ENCODE results near the gene YPEL5. TPM values are rescaled to one million over a fixed set of nuclear protein-coding genes. Genes with fewer than 3 reads are reported as not detected.

Gene YPEL5
- total RNA-seq, 4 donors from 2014 or later: 34.1 to 65.0 (median 40.7) TPM

DNA sequence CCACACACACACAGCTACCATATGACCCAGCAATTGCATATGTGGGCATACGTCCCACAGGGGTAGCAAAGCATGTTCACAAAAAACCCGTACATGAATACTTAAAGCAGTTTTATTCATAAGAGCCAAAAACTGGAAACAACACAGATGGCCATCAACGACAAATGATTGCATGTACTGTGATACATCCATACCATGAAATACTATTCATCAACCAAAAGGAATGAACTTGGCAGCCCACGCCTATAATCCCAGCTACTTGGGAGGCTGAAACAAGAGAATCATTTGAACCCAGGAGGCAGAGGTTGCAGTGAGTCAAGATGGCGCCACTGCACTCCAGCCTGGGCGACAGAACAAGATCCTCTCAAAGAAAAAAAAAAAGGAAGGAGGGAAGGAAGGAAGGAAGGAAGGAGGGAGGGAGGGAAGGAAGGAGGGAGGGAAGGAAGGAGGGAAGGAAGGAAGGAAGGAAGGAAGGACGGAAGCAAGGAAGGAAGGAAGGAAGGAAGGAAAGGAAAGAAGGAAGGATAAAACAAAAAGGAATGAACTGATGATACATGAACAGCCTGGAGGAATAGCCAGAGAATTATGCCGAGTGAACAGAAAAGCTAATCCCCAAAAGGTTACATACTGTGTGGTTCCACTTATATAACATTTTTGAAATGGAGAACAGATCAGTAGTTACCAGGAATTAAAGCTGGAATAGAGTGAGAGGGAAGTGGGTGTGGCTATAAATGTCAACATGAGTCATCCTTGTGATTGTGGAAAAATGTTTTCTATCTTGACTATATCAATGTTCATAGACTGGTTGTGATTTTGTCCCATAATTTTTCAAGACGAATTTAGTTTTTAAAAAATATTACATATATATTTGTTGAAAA, 19.6 kb upstream of the YPEL5 start:
- Histone ChIP-seq H3K9me3 (no peaks in the 10 kb centered on the region), H3K4me1 (peaks cover 0 to 8% (median 0%) of the 10 kb centered on the region in 3 donors), H3K27ac (no peak overlapping the region), H3K4me3 (no peak overlapping the region), H3K36me3 (no peaks in the 10 kb centered on the region), H3K27me3 (peaks cover 0 to 4% (median 0%) of the 10 kb centered on the region in 4 donors)
- 55 to 66% methylated on average over 9 of the region's 9 CpGs for WGBS, 2 donors
- DNase-seq: no peak
- TF ChIP-seq, protein P1, sequence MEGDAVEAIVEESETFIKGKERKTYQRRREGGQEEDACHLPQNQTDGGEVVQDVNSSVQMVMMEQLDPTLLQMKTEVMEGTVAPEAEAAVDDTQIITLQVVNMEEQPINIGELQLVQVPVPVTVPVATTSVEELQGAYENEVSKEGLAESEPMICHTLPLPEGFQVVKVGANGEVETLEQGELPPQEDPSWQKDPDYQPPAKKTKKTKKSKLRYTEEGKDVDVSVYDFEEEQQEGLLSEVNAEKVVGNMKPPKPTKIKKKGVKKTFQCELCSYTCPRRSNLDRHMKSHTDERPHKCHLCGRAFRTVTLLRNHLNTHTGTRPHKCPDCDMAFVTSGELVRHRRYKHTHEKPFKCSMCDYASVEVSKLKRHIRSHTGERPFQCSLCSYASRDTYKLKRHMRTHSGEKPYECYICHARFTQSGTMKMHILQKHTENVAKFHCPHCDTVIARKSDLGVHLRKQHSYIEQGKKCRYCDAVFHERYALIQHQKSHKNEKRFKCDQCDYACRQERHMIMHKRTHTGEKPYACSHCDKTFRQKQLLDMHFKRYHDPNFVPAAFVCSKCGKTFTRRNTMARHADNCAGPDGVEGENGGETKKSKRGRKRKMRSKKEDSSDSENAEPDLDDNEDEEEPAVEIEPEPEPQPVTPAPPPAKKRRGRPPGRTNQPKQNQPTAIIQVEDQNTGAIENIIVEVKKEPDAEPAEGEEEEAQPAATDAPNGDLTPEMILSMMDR (IDR thresholded peaks at IDR 0.05): no peak
- TF ChIP-seq POLR2A (IDR thresholded peaks at IDR 0.05): no peak
- intact Hi-C loops (cut with DNase I): no loop called here

DNA sequence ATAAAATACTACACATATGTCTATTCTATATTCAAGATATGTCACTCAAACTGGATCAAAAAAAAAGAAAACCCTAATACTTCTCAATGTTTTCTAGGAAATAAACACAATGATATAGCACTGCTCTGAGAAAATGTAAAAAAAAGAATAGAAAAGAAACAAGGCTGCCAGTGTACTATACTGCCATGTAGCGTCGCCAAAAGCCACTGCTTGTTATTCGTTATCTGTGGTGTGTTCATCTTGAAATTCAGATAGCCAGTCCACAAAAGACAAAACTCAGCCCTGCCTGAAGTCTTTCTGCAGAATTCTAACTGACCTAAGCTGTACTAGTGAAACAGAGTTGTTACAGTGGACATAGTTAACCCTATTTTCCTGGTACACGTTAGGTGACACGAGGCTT, 12.2 kb upstream of the YPEL5 start:
- no peak for TF ChIP-seq POLR2A (IDR thresholded peaks at IDR 0.05)
- TF ChIP-seq, protein P1 (IDR thresholded peaks at IDR 0.05): no peak
- Histone ChIP-seq H3K9me3 (no peaks in the 10 kb centered on the region), H3K4me1 (peaks cover 0 to 21% (median 11%) of the 10 kb centered on the region in 3 donors), H3K4me3 (no peak overlapping the region), H3K27me3 (no peaks in the 10 kb centered on the region), H3K27ac (no peak overlapping the region), H3K36me3 (no peaks in the 10 kb centered on the region)
- intact Hi-C loops (cut with DNase I): no loop called here
- 81% methylated on average over 5 of the region's 5 CpGs for WGBS, 2 donors
- no peak for DNase-seq

DNA sequence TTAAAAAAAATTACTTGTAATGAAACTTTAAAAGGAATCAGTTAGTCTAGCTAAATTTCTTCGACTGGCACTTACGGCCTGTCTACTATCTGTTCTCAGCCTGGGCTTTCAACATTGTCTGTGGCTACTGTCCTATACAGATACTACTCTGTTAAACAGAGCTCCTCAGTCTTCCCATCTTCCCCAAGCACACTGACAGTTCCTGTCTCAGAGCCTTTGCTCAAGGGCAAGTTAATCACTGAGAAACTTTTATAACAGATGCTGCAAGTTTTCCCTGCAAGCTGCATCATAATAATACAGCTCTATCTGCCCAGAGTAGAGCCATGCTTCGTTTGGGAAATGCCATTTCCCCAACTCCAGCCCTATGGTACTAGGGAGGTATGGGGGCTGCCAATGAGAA, 11.3 kb upstream of the YPEL5 start:
- no peak overlapping the region for H3K4me3 ChIP-seq
- 77 to 89% methylated on average over 2 to 3 of the region's 3 CpGs for WGBS, 2 donors
- no peak for TF ChIP-seq POLR2A (IDR thresholded peaks at IDR 0.05)
- TF ChIP-seq, protein P1 (IDR thresholded peaks at IDR 0.05): no peak

DNA sequence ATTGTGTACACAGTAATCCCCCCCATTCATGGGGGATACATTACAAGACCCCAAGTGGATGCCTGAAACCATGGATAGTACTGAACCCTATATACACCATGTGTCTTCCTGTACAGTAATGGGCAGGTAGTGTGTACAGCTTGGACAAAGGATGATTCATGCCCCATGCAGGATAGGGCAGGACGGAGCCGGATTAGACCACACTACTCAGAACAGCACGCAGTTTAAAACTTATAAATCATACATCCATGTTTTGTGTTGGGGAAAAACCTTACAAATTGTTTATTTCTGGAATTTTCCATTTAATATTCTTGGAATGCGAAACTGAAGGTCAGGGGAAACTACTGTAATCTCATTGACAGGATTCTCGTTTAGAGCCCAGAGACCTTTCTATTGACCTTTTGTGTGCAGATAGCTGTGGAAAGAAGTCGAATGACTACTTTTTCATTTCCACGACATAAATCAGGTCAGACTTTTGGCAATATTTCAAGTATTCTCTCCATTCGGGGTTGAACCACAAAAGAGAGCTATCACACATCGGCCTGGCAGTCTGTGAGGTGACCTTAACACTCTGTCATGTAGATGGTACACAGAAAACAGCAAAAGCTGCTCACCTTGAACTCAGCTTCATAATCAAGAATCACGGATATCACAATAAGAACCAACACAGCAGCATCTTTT, 9.9 kb upstream of the YPEL5 start:
- Histone ChIP-seq H3K27ac (peak overlapping the region; percentile 8 to 40 (median 29)), H3K27me3 (no peaks in the 10 kb centered on the region)
- no peak for TF ChIP-seq POLR2A (IDR thresholded peaks at IDR 0.05)
- TF ChIP-seq, protein P1 (IDR thresholded peaks at IDR 0.05): no peak

More for the DNA sequence above, 11.3 kb upstream of the YPEL5 start:
- no peaks in the 10 kb centered on the region for H3K9me3 ChIP-seq
- no peak overlapping the region for H3K27ac ChIP-seq
- peaks cover 0 to 25% (median 11%) of the 10 kb centered on the region in 3 donors for H3K4me1 ChIP-seq
- DNase-seq: no peak
- intact Hi-C loops (cut with DNase I): no loop called here
- H3K27me3 ChIP-seq: no peaks in the 10 kb centered on the region
- H3K36me3 ChIP-seq: no peaks in the 10 kb centered on the region

More for the DNA sequence above, 9.9 kb upstream of the YPEL5 start:
- Histone ChIP-seq H3K4me1 (peaks cover 0 to 26% (median 11%) of the 10 kb centered on the region in 3 donors), H3K4me3 (no peak overlapping the region), H3K9me3 (no peaks in the 10 kb centered on the region), H3K36me3 (no peaks in the 10 kb centered on the region)
- no peak for DNase-seq
- WGBS, 2 donors: 27 to 39% methylated on average over 8 to 10 of the region's 10 CpGs
- intact Hi-C loops (cut with DNase I): no loop called here
